Middle frontal gyrus (tissue), 1 donor: ENCODE measurements around the gene WDR88.
"Not testable (repeated sequence)": the region's sequence is repeated elsewhere in the genome, so short reads cannot be mapped to it uniquely, and the experiment has no call there.

ENCODE experiments used
- DNase-seq: peaks from one replicate; pipeline ENCODE4 v3.0.0-alpha.2; 2015; ENCODE audit warnings: low spot score; ENCODE audit errors: extremely low spot score

WDR88 gene

DNA sequence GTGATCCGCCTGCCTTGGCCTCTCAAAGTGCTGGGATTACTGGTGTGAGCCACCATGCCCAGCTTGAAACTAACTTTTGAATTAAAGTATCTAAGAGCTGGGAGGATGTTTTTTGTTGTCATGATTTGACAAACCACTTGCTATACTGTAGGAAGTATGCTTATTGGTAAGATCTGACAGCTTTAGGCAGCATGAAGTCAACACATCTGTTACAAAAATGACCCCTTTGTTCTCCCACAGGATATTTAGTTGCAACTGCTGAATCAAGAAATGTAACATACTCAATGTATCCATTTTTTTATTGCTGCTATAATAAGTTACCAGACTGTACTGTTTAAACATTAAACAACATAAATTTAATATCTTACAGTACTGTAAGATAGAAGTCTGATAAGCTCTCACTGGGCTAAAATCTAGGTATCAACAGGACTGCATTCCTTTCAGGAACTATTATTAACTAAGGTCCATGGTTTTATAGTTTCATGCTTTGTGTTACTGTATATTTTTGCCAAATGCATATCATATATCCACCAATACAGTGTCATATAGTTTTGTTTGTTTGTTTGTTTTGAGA, 39.4 kb downstream of the WDR88 start:
- no peak for DNase-seq

- no peak for DNase-seq
These were observed 40.0 kb downstream of the WDR88 start for GRCh38 chr19:33171916-33172359.

DNA sequence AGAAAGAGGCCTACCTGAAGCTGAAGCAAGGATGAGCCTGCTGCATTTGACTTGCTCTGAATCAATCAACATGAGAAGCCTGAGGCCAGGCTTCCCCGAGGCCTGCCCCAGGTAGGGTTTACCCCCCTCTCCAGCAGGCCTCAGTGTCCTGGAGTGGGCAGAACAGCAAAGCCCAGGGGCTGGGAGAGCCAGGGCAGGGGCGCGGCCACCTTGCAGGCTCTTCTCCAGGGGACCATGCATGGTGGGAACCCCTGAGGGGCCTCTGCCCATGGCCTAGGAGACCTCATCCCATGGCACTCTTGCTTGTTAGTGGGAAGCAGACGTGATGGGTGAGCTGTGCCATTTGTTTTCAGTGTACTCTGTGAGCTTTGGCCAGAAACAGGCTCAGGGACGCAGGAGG, 42.3 kb downstream of the WDR88 start:
- no peak for DNase-seq

DNA sequence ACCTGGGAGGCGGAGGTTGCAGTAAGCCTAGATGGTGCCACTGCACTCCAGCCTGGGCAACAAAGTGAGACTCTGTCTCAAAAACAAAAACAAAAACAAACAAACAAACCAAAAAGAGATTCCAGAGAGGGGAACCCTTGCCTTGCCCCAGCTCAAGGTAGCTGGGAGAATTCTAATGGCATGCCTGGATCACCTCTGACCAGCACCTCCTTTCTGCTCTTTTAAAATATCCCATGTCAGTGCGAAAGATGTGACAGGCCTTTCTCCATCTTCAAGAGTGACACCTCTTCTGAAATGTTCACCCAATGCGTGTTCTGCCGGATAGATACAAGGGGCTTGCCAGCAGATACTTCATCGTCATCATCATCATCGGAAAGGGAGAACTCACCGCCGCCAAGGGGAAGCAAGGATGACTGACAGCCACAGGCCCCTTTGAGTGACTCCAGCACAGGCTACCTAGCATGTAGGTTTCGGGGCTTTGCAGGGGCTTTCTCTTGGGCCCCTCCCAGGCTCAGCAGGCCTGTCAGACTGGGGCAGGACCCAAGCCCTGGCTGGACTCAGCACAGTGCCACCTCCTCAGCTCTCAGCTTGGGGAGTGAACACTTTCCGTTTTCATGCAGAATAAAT, 43.4 kb downstream of the WDR88 start:
- no peak for DNase-seq

DNA sequence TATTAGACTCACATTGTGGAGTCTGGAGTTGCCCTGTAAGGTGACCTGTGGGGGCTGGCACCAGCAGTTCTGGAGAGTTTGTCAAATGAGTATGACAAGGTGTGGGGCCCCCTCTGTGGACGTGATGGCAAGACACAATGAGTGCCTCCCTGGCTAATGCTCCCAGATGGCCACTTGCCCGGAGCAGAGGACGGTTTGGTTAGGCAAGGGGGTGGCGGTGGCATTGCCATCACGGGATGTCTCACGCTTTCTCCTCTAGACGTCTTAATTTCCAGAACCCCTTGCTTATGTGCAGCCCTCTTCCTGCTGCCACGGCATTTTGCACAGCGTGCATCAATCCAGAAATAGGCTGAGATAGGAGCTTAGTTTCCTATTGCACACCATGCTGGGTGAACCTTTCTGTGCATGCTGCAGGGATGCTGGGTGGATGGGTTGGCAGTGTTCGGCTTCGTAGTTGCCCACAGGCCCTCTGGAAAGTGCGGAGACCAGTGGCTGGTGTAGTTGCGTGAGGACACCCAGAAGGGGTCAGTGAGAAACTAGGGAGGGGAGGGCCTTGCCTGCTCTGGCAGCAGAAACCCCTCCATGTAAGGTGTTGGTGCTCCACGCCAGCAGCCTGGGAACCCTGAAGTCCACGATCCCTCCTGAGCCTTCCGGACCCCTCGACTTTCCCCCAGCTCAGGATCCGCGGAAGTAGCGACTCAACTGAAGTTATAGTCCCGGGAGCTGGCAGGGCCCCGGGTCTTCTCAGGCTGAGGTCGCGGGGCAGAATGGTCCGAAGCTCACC, 44.2 kb downstream of the WDR88 start:
- no peak for DNase-seq

DNA sequence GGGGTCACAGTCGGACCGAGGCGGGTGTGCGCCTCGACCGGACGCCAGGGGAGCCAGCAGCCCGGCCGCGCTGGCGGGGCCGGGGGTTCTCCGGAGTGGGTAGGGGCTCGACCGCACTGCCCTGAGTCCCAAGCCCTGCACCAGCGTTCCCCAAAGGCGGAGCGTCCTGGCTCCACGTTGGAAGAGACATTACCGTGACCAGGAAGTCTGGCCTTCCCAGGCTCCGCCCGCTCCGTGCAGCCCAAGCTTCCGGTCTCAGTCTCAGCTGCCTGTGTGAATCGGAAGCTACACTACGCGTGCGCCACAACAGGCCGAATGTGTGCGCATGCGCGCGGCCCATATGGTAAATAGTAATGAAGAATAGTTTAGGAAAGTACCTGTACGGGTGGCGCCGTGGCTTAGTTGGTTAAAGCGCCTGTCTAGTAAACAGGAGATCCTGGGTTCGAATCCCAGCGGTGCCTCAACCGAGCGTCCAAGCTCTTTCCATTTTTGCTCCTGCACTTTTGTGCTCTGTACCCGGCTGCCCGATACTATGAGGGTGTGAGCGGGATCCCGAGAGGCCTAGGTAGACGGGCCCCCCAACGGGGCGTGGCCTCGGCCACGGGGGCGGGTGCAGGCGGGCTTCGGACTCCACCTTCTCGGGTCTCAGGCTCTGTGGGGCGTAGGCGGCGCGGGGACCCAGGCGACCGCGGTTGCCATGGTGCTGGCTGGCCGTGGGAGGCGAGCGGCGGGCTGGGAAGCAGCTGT, 44.9 kb downstream of the WDR88 start:
- DNase-seq: peak; percentile 97

DNA sequence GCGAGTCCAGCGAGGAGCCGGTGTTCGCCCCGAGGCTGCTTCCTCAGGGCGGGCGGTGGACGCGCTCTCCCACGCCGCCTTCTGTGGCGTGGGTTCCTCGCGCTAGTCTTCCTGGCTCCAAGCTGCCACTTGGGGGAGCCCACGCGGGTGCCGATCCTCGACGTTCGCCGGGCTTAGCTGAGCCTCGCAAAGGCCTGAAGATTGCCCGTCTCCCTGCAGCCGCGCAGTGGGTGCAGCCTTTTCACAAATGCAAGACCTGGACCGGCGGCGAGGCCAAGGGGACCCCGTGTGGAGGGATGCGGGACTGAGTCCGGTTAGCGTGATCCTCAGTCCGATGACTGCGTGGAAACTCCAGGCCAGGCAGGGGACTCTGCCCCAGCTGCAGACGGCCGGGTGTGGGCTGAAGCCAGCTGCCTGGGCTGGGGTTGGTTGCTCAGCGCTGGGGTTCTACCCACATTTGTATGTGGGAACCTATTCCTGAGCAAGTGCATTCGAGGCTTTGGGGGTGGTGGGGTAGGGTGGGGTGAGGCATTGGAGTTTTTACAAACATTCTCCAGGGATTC, 45.6 kb downstream of the WDR88 start:
- DNase-seq: peak; percentile 73

DNA sequence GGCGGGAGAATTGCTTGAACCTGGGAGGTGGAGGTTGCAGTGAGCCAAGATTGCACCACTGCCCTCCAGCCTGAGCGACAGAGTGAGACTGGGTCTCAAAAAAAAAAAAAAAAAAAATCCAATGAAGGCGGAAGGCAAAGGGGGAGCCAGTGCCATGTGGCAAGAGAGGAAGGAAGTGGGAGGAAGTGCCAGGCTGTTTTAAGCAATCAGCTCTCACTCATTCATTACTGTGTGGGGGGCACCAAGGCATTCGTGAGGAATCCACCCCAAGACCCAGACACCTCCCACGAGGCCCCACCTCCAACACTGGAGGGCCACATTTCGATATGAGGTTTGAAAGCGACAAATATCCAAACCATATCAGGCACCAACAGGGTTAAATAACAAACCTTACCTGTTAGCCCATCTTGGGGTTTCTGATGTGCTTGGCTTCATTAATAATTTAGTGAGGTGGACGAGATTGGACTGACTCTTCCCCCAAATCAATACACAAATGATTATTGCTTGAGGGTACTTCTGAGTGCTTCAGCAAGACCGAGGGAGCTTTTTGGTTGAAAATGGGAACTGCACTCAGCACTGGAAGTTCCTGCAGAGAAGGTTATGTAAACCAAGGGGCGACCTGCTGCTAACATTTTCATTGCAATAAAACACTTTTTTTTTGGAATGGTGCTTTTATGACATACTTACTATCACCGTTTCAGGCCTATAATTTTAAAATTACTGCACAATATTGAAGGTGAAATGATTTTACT, 54.7 kb downstream of the WDR88 start:
- no peak for DNase-seq

DNA sequence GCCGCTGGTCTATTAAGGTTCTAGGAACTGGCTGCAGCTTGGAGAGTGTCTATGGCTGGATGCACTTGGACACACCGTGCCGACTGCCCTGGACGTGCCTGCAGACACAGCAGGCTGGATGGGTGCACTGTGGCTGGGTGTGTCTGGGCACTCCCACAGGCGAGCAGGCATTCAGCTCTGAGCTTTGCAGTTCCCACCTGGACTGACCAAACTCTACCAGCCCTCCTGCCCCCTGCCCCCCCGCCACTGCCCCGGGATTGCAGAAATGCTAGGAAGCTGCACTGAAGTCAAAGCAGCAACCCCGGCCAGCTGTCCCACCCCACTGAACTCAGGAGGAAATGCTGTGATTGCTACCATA, 55.2 kb downstream of the WDR88 start:
- no peak for DNase-seq

DNA sequence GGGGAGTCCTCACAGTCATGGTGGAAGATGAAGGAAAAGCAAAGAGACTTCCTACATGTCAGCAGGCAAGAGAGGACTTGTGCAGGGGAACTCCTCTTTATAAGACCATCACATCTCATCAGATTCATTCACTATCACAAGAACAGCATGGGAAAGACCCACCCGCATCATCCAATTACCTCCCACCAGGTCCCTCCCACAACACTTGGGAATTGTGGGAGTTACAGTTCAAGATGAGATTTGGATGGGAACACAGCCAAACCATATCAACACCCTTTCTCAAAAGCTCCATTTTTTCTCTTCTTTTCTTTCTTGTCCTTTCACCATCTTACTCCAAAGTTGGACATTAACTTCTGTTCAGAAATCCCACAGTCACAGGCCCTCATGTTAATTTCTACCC, 57.5 kb downstream of the WDR88 start:
- no peak for DNase-seq

DNA sequence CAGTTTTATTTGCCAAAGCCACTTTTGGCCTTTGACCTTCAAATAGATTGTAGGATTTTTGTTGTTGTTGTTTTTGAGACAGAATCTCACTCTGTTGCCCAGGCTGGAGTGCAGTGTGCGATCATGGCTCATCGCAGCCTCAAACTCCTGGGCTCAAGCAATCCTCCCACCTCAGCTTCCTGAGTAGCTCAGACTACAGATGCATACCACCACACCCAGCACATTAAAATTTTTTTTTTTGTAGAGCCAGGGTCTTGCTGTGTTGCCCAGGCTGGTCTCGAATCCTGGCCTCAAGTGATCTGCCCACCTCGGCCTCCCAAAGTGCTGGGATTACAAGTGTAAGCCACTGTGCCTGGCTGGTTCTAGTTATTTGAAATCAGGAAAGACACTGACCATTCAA, 59.2 kb downstream of the WDR88 start:
- DNase-seq: not testable (repeated sequence)

DNA sequence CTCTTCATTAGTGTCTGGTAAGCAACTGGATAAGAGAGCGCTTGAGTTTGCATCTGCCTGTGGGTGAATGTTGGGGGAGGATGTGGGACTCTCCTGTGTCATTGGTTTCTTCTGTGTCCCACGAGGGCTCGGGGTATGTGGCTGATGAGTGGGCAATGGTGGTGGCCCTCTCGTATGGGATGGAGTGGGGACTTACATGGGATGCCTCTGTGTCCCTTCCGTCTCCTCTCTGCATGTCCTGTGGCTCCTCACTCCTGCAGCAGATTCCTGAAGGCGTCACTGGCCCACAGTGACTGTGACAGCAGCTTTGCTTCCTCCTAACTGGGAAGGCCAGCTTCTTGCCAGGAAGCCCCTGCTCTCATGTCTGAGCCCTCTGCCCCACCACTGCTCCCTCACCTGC, 59.6 kb downstream of the WDR88 start:
- no peak for DNase-seq

- no peak for DNase-seq
These were observed 60.1 kb downstream of the WDR88 start for GRCh38 chr19:33192010-33192409.

DNA sequence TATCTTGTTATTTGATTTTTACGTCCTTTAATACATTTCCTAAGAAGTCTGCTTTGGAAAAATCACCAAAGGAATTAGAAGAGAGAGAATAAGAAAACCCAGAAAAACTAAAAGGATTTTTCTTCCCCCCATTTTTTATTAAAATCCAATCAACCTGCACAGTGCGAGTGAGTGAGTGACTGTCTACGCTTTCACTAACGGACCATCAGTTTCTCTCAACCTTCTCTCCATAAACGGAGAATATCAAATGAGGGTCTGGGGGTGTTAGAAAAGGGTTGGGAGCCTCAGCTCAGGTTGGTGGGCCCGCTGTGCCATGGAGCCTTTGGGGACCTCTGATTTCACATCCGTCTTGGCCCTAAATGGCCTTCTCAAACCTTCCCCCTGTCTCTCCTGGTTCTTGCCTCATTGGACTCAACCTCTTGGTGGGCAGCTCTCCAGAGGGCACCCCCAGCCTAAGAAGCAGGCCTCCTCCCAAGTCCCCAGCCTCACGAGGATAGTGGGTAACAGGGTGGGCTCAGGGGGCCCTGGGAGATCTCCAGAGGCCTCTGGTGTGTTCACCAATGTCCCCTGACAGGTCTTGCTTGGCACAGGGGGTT, 61.5 kb downstream of the WDR88 start:
- DNase-seq: no peak

DNA sequence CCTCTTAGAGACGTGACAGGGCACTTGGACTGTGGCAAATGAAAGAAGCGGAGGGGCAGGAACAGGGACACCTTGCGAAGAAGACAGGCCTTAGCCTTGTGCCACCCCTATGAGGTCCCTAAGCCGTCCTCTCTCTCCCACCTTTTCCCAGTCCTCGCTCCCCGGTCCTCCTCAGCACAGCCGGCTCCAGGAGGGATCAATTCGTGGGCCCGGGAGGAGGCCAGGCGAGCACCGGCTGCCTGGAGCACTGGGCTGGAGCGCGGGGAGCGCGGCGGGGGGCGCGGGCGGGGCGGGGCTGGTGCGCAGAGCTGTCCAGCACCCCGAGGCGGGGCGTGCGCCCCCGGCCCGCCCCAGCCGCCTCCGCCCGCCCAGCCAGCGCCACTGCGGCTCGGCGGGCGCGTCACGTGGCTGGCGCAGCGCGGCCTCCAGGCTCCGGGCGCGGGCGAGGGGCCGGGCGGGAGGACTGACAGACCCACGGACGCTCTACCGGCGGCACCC, 62.0 kb downstream of the WDR88 start, which contains the start of gene LRP3:
TSS of gene LRP3 (plus strand) at position 466 of the 498 bp plus-strand sequence. CDS start 456 bp downstream, outside the sequence.
- DNase-seq: no peak

DNA sequence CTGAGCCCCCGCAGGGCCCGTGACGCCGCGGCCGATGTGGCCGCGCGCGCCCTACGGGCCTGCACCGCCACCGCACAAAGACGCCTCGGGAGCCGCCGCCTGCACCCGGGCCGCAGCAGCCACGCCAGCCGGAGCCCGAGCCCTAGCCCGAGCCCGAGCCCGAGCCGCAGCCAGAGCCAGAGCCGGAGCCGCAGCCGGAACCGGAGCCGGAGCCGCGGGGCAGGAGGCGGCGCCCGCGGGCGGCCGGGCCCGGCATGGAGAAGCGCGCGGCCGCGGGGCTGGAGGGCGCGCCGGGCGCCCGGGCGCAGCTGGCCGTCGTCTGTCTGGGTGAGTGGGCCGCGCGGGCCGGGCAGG, 62.6 kb downstream of the WDR88 start:
- DNase-seq: no peak

DNA sequence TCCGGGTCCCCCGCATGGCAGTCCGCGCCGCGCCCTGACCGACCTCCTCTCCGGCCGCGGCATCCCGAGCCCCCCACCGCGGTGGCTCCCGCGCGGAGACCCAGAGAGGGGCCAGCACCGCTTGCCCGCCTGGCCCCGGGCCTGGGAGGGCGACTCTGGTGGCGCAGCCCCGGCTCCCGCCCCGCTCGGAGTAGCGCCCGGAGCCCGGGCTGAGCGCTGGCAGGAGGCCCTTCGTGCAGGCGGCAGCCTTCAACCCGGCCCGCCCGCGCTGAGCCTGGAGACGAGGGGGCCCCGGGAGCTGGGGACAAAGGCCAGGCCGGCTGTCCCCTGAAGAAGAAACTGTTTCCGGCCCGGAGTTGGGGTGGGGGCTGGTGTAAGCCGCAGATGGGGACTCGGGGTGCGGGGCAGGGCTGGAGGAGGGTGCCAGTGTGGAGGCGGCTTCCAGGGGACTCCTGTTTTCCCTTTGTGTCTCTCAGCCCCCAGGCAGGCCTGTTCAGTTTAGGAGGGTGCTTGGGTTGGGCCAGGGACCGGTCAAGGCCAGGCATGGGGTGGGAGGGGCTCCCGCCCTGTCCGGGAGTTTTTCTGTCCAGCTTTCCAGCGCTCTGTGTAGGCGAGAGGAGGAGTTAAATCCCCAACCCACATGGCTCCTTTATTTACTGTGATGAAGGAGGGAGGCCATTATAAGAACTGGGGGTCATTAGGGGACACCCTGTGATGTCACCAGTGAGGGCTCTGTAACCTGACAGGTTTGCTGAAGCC, 63.2 kb downstream of the WDR88 start:
- no peak for DNase-seq

GRCh38 chr19:33195645-33196347, 63.9 kb downstream of the WDR88 start:
- no peak for DNase-seq
